Measurements from ENCODE around the gene RAD51B. TPM values are rescaled to one million over a fixed set of nuclear protein-coding genes. Genes with fewer than 3 reads are reported as not detected.

RAD51B gene
- polyA plus RNA-seq, 4 donors: 10.6 to 13.2 (median 11.3) TPM

DNA sequence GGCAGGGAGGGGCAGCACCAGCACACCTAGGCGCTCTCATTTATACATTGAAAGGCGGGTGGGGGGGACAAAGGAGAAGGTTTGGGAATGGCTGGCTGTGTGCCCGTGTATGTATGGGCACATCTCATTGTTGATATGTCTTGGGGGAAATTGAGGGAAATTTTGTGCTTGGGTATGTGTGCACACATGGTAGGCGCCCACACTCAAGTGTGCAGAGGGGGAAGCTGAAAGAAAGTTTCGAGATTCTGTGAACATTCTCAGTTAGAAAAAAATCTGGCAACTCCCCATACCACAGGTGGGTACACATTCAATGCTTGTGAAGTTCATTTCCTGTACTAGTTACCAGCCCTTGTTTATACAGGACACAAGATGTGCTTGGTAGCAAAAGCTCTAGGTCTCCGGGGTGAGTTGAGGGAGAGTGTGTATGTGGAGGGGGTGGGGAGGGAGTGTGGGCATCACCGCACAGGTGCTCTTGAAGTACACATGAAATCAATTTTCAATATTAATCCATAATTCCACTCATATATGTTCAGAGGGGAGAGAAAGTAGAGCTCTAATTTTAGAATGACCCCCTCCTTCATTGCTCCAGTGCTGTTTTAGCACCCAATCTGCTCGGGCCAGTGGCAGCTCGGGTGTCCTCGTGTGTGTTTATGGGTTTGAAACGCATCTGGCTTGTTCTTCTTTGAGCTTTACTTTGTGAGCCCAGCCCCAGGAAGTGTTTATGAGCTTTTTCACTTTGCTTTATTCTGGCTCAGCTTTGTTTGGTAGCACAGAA is 687.3 kb downstream of the RAD51B start:
- no peak for DNase-seq (ENCODE audit: low read depth in 4 of 4, low spot score in 2 of 4)

DNA sequence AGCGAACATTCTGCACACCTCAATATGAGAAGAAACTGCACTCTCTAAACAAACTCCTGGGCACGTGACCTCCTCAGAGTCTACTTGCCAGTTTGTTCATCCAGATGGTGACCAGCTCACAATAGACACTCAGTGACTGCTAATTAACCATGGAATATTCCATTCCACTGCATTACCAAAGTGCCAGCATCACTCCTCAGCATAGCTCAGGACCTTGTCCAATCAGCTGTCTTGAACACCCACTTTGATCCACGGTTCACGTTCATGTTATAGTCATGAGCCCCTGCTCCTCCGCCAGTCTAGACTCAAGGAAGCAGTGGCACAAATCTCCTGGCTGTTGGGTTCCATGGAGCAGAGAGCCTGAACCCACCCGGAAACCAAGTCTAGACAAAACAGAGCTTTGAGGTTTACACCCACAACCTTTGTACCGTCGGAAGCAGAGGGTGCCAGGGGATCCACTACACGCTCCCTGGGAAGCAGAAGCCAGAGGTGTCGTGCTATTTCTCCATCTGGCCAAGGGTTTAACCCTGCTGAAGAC is 688.0 kb downstream of the RAD51B start:
- DNase-seq (ENCODE audit: low read depth in 4 of 4, low spot score in 2 of 4): no peak

DNA sequence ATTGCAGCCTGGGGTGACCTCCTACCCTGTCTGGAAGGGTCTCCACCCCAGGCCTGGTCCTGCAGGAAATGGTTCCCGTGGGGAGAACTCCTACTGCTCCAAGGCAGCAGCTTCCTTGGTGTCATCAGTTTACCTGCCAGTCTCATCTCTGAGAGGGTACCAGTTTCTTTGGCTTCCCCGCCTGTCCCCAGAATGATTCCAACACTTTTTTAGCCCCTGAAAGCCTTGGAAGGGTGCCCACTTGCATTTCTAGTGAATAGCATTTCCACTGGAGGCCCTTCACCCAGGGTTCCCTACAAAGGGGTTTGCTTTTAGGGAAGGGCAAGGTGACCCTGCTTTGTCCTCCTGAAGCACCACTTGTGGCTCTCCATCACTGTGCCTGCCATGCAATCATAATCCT is 689.0 kb downstream of the RAD51B start:
- DNase-seq (ENCODE audit: low read depth in 4 of 4, low spot score in 2 of 4): no peak

DNA sequence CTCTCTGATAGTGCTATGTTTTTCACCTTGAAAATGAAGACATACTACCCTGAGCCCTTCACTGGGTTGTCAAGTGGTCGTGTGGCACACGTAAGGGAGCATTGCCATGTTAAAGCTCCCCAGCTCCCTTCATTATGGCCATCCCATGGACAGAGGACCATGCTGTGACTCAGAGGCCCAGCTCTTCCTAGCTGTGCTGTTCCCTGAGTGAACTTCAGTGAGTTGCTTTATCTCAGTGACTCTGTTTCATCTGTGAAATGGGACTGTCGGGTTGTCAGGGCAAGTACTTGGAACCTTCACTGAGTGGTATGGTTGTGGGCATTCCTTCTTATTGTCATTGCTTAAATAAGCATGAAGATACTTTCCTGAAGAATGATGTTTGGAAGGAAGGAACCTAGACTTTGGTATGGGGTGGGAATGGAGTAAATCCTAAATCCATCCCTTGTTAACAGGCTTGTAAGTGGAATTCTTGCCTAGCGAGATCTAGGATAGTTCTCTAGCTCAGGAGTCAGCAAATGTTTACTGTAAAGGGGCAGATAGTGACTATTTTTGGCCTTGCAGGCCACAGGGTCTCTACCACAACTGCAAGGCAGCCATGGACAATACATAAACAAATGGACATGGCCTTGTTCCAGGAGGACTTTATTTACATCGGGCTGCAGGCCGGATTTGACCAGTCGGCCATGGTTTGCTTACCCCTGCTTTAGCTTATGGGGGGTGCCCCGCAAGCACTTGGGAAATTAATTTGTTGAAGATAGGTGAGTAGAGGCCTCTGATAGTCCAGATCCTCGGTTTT is 689.8 kb downstream of the RAD51B start:
- DNase-seq (ENCODE audit: low read depth in 4 of 4, low spot score in 2 of 4): no peak

DNA sequence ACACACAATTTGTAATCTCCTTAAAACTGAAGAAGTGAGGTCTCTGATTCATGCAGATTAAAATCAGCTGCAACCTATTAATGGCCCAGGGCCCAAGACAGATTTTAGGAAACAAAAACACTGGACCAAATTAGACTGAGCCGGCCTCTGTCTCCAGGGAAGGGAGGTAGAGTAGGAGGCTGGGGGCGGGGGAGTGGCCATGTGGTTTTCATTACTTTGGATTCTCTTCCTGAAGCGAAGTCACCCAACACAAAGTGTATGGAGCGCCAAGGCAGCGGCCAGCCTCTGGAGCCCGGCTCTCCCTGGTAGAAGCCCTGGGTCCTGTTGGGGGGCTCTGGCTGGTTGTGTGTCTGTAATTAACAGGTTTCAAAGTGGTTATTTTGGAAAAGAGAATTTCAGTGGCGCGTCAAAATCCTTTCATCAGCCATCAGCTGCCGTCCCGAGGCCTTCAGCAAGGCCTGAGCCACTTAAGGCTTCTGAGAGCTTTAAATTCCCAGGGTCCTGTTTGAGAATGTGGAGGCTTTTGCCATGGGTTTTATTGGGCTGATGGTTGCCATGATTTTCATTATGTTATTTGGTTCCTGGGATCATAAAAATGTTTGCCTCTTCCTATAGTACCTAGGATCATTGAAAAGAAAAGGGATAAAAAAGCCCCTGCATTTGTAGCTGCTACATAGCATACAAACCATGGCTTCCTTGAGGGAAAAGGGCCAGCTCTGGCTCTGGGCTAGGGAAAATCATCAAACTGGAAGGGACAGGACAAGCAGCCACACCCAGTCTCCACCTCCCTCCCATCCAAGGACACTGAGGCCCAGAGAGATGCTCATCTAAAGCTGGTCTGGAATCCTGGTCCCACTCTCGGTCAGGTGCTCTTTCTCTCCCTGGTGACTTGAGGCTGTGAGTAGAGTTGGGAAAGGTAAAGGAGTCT is 690.9 kb downstream of the RAD51B start:
- DNase-seq (ENCODE audit: low read depth in 4 of 4, low spot score in 2 of 4): no peak

DNA sequence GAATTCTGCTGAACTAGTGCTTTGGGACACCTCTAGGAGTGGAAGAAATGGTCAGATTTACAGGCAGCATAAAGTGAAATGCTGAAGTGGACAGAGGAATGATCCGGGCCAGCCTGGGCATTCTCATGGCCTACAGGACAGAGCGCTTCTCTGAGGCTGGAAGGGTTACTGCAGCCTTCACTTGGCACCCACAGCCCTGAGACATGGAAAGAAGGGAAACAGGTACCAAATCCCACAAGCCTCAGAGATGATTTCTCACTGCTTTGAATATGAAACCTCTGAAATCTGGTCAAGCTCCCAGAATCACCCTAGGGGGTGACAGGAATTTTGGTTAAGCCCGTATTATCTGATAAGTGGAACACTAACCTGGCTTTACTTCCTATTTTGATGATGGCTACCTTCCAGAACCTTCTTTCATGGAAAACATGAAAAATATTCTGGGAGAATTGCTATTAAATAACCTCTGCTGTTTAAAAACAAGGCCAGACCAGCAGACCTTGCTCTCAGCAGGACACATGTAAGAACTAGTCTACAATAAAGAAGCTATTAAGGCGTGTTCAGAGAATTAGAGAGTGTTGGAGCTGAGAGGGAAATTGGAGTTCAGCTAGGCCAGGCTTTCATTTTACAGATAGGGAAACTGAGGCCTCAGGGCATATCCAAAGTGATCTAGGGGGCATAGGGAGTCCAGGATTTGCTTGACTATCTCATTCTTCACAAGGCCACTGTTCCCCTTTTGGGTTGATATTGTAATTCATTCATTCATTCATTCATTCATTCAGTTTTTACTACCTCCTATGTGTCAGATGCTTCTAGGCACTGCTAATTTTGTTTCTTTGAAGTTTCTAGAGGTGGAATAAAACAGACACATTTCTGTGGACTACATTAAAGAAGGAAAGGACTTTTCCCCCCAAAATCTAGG is 691.8 kb downstream of the RAD51B start:
- DNase-seq (ENCODE audit: low read depth in 4 of 4, low spot score in 2 of 4): no peak

DNA sequence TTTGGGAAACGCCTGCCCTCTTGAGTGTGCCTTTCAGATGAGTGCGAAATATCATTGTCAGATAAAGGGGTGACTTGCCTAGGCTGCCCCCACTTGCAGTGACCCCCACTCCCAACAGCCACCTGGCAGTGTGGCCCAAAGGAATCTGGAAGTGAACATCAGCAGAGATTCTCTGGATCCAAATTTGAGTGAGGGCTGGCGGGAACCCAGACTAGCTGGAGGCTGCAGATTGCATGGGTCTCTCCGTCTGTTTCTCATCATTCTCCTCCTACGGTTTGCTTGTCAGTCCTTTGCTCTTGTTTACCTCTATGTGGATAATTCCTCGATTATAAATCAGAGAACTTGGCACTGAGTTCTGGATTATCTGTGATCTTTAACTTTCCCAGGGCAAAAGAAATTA is 692.5 kb downstream of the RAD51B start:
- no peak for DNase-seq (ENCODE audit: low read depth in 4 of 4, low spot score in 2 of 4)

DNA sequence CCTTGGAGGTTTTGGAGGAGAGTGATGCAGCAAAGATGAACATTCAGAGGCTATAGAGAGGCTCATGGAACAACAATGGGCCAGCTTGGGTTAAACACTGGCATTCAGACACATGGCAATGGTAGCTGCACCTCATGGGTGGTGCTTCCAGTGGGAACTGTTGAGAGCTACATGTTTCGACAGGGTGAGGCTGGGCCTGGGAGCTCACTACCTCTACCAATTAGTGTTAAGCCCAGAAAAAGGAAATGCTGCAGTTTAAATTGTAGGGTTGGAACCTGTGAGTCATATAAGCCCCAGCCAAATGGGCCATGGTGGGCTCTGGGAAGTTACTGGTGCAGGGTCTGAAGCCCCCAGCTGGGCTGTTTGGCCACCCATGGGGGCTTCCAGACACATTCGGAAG is 693.6 kb downstream of the RAD51B start:
- no peak for DNase-seq (ENCODE audit: low read depth in 4 of 4, low spot score in 2 of 4)

DNA sequence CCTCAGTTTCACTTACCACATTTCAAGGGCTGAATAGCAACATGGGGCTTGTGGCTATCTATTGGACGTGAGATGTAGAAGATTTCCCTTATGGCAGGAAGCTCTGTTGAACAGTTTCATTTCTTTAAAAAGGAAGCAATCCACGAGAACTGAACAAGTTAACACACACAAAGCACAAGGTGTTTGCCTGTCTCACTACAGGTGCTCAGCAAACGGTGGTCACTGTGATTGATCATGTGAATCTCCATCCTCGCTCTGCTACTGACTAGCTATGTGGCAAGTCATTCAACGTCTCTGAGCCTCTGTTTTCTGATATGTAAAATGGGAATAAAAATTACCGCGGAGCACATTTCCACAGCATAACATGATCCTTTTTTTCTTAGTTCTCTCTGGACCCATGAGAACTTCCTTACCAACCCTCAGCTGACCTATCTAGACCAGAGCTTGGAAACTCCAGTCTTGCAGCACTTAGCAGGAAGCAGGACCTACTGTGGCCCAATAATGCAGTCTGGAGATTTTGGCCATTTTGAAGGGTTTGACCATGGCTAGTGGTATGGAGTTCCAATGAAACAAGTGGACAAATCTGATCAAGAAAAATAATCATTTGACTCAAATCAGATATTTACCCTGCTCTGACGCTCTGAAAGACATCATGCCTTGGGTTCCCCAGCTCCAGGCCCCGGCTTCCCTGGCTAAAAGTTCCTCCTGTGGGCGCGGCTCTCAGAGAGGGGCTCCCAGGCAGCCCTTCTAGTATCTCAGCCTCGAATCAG is 694.4 kb downstream of the RAD51B start:
- no peak for DNase-seq (ENCODE audit: low read depth in 4 of 4, low spot score in 2 of 4)

DNA sequence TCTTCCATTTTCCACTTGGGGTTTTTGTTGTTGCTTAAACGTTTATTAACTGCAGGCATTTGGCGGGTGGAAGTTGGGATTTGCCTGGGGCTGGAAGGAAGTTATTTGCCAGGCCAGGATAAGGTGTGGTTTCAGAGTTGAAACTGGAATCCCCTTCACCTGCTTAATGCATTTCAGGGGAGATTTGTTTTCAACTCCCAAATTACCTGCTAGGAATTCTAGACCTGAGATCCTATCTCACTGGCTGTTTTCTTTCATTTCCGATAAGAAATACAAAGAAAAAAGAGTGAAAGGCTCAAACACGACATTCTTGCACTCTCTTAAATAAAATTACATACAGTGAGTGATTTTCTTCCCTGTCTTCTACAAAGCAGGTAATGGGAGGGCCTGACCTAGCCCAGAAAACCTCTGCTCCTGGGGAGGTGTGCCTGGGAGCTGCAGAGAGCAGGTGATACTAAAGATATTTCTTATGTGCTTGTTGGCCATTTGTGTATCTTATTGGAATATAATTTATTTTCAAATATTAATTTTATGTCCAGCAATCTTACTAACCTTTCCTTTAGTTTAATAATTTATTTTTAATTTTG is 695.1 kb downstream of the RAD51B start:
- DNase-seq (ENCODE audit: low read depth in 4 of 4, low spot score in 2 of 4): no peak

DNA sequence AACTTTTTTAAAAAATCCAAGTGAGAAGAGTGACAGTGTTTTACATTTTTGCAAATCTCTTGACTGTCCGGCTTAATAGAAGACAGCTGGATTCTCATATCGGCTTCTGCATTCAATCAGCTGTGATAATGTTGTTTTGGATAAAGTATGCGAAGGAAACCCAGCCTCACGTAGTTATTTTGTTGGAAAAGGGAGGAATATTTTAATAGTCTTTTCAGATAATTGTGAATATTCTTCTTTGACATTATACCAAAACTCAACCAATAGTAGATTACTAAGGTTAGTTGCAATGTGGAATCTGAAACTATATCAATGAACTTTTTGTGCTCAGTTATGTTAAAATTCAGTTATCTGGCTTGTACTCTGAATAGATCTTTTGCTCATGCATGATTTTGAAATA is 696.8 kb downstream of the RAD51B start:
- DNase-seq (ENCODE audit: low read depth in 4 of 4, low spot score in 2 of 4): no peak

DNA sequence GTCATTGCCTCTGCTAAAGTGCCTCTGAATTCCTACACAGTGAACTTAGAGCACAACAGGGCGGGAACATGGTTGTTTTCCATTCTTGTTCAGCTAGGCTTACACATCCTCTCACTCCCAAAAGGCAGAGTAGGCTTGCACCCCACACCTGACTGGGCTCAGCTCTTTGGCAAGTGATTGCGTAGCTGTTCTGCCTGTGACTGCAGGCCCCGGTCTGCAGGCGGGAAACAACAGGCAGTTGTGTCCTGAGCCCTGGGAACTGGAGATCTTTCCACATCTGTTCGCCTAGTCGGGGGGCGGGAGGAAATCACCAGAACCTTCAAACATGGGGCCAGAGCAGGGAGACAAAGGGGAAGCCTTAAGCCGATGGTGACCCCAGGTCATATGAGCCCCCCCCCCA is 698.6 kb downstream of the RAD51B start:
- DNase-seq (ENCODE audit: low read depth in 4 of 4, low spot score in 2 of 4): no peak

DNA sequence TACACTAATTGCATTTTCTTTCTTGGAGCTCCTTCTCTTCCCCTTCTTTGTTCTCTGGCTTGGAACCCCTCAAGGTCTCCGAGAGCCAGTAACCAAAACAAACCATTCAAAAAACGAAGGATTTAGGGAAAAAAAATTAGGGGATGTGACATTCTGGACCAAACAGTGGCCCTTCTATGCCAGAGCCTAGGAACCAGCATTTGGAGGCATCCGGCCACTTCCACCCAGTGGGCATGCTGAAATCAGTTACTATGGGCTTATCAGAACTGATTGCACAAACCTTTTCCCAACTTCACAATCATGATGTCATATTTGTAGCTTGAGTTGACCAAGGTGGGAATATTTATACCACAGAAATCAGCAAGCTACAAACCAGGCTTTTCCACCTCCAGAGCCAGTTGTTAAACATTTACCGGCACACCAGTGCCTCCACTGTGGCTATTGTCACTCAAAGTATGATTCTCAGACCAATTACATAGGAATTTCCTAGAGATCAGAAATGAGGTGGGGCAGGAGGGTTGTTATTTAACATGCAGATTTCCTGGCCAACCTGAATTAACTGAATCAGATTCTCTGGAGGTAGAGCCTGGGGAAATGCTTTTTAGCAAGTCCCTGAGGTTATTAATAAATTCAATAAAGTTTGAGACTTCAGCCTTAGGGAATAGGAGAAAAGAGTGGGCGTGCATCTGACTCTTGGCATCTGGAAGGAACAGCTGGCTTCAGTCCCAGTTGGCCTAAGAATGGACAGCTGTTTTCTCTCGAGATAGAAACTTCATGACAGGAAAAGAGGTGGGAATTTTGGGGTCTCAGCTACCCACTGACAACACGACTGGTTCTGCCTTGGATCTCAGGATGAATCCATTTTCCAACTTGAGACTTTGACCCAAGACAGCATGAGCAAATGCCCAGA is 699.4 kb downstream of the RAD51B start:
- DNase-seq (ENCODE audit: low read depth in 4 of 4, low spot score in 2 of 4): no peak

DNA sequence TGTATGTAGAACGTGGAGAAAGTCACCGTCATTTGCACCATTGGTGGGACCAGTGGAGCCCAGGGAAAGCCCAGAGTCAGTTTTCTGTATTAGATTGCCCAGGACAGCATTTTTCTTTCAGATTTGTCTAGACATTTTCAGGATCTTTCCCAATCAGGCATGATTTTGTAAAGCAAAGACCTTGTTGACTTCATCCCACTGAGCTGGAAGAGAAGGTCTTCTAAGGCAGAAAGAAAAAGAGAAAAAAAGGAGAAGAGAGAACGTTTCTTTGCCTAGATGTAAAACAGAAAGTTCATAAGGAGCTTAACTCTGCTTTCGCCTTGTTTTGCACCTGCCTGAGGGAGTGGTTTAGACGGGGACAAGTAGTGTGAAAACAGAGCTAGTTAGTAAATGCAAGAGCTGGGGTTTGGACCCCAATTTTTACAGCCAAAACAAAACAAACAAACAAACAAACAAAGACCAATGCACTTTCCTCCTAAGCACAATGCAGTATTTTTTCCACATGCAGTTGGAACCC is 700.1 kb downstream of the RAD51B start:
- no peak for DNase-seq (ENCODE audit: low read depth in 4 of 4, low spot score in 2 of 4)

DNA sequence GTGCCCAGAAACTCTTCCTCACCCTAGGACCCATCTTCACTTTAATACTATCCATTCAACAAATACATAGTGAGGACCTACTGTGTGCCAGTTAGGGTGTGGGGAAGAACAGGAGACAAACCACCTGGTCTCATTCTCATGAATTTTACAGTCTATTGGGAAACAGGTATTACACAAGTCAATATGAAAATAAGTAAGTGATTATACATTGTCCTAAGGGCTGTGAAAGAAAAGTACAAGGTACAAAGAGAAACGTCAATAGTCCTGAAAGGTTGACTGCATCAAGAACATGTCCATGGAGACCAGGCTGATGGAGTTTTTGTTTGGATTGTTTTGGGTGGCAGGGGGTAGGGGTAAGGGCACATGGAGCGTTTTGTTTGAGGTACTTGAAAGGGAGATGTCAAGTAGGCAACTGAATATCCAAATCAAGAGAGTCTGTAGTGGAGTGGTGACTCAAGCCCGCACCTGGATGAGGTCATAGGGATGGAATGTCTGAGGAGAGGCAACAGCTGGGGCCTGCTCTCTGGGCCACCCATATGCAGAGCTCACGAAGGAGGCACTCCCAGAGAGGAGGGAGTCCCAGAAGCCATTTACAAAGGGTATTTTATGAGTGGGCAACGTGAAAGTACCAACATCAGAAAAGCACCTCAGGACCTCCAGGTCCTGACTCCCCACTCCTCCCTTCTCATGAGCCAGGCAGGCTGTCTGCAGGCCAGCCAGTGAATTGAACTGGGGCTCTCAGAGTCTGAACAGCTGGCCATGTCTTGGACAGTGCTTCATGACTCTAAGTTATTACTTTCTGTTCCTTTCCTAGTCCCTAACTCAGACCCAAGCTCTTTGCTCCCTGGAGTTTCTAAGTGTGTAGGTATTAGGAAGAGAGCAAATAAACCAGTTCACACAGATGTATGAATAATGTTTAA is 701.3 kb downstream of the RAD51B start:
- DNase-seq (ENCODE audit: low read depth in 4 of 4, low spot score in 2 of 4): no peak

DNA sequence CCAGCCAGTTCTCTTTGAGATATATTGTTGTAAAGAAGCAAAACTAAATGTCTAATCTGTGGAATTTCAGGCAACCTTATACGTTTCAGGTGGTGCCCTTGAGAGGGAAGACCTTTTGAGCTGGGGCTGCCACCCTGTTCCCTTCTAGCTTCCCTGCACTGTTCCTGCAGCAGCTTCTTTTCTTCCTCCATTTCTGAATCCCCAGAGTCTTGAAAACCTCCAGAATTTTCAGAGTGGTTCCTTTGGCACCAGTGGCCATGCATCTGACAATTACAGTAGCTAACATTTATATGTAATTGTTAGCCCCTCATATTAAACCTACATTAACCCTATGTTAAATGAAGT is 702.0 kb downstream of the RAD51B start:
- no peak for DNase-seq (ENCODE audit: low read depth in 4 of 4, low spot score in 2 of 4)
